MCF 10A (cell line): Measurements from ENCODE around the gene TMEM72. TPM values are rescaled to one million over a fixed set of nuclear protein-coding genes. Genes with fewer than 3 reads are reported as not detected.

Source experiments
- BruUV-seq: library from RNA; stranded (reverse); fragments of 400-500 nt; replicated peaks from 2 replicates; lab custom pipeline; 2021; lab: Mats Ljungman, UMichigan
- CTCF ChIA-PET: fragments of 300-600 bp; sonication (Branson Sonifier 250); formaldehyde crosslinking; extraction: SDS; loops from one replicate; lab custom pipeline; 2021; ENCODE audit warnings: antibody characterized with exemption, inconsistent platforms; lab: Yijun Ruan, JAX
- POLR2A ChIA-PET: fragments of 300-600, 350-650 bp; sonication (Branson Sonifier 250); formaldehyde crosslinking; extraction: SDS; loops from one replicate; lab custom pipeline; 2020; ENCODE audit warnings: antibody characterized with exemption, inconsistent platforms; lab: Yijun Ruan, JAX
- DNase-seq: peaks from one replicate; pipeline ENCODE4 v3.0.0-alpha.2; 2018; ENCODE audit not compliant: unreplicated experiment
- H3K27ac Mint-ChIP-seq: one replicate; pipeline ENCODE4 v1.8.0; 2022; ENCODE audit warnings: mild to moderate bottlenecking, low read depth, mixed read lengths; ENCODE audit not compliant: unreplicated experiment
- H3K27me3 Mint-ChIP-seq: one replicate; pipeline ENCODE4 v1.8.0; 2022; ENCODE audit warnings: mixed read lengths; ENCODE audit not compliant: insufficient read depth, unreplicated experiment
- H3K36me3 Mint-ChIP-seq: one replicate; pipeline ENCODE4 v1.8.0; 2022; ENCODE audit warnings: mild to moderate bottlenecking, moderate library complexity, mixed read lengths; ENCODE audit not compliant: insufficient read depth, unreplicated experiment
- H3K4me1 Mint-ChIP-seq: one replicate; pipeline ENCODE4 v1.8.0; 2022; ENCODE audit warnings: mixed read lengths; ENCODE audit not compliant: insufficient read depth, unreplicated experiment
- H3K4me3 Mint-ChIP-seq: one replicate; pipeline ENCODE4 v1.8.0; 2022; ENCODE audit warnings: mild to moderate bottlenecking, moderate library complexity, mixed read lengths; ENCODE audit not compliant: unreplicated experiment
- H3K9me3 Mint-ChIP-seq: one replicate; pipeline ENCODE4 v1.8.0; 2022; ENCODE audit warnings: mixed read lengths; ENCODE audit not compliant: unreplicated experiment
- intact Hi-C: fragments of 100-400 bp; cut with micrococcal nuclease; formaldehyde crosslinking; loops from 2 replicates; pipeline ENCODE4 v1.14.1; 2022
- total RNA-seq: library from RNA; stranded (reverse); gene quantifications from 2 replicates; pipeline ENCODE4 v1.2.3, GENCODE V29; 2022
- TF ChIP-seq, protein P1 (sequence below): fragments of 200-600 bp; IDR thresholded peaks from one replicate; pipeline ENCODE4 v1.8.0; 2022; ENCODE audit warnings: antibody characterized with exemption, mild to moderate bottlenecking; ENCODE audit not compliant: unreplicated experiment

TMEM72 gene
- total RNA-seq, 1 experiment from 2014 or later = not detected

DNA sequence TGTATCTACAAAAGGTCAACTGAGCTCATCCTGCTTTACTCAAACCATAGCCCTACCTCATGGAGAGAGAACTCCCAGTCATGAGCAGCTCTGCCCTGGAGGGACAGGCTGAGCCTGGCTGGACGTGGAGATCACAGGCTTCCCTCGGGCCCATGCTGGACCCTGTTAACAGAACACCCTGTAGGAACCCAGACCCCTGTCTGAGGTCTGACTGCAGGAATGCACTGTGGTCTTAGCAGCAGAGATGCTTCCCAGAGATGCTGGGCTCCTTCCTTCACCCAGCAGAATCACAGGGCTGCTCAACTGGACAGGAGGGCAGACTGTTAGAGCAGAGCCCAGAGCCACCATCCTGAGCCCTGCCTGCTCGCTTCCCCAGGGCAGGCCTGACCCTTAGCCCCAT is 814 bp downstream of the TMEM72 start:
- H3K4me3 Mint-ChIP-seq = no peak overlapping the region
- POLR2A ChIA-PET = no interaction called here
- no peaks in the 10 kb centered on the region for H3K36me3 Mint-ChIP-seq
- H3K27ac Mint-ChIP-seq = no peak overlapping the region
- CTCF ChIA-PET = interaction anchor here (0.5 to 0.7 kb wide), 3 partner anchors 21 to 1223 kb away, joined by 3 read pairs; no protein-coding TSS in a partner anchor
- H3K27me3 Mint-ChIP-seq = peaks cover 10% of the 10 kb centered on the region
- no peaks in the 10 kb centered on the region for H3K9me3 Mint-ChIP-seq
- no TSS peak for BruUV-seq
- no peaks in the 10 kb centered on the region for H3K4me1 Mint-ChIP-seq
- DNase-seq = no peak
- intact Hi-C loops = no loop called here
- TF ChIP-seq, protein P1, sequence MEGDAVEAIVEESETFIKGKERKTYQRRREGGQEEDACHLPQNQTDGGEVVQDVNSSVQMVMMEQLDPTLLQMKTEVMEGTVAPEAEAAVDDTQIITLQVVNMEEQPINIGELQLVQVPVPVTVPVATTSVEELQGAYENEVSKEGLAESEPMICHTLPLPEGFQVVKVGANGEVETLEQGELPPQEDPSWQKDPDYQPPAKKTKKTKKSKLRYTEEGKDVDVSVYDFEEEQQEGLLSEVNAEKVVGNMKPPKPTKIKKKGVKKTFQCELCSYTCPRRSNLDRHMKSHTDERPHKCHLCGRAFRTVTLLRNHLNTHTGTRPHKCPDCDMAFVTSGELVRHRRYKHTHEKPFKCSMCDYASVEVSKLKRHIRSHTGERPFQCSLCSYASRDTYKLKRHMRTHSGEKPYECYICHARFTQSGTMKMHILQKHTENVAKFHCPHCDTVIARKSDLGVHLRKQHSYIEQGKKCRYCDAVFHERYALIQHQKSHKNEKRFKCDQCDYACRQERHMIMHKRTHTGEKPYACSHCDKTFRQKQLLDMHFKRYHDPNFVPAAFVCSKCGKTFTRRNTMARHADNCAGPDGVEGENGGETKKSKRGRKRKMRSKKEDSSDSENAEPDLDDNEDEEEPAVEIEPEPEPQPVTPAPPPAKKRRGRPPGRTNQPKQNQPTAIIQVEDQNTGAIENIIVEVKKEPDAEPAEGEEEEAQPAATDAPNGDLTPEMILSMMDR = no peak

DNA sequence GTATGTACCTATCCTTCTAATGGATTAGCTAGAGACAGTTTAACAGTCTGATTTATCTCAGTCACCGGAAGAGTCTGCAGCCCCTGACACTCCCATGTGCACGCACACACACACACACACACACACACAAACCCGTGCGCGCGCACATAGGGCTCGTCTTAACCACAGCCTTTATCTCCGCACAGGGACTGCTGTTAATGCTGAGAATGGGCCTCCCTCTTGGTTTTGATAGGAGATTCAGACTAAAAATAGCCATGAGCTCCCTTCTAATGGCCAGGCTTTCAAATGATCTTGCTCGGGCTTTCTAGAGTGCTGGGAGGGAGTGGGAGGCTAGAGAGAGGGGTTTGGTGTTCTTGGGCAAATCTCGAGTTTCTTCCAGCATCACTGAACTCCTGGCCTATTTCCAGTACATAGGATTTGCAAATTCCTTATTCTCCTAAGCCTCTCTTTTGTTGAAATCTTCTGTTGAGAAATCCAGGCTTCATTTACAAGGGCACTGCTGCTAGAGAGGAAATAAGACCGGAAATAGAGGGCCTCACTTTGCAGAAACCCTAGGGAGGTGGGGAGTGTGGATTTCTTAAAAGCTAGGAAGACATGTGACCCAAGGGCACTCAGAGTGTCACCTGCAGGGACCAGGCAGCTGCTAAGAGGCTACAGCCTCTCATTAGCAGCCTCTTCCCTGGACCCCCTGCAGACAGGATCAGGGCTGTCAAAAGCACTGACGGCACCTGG is 2.4 kb downstream of the TMEM72 start:
- peaks cover 20% of the 10 kb centered on the region for H3K27me3 Mint-ChIP-seq
- no peak overlapping the region for H3K27ac Mint-ChIP-seq
- peaks cover 7% of the 10 kb centered on the region for H3K9me3 Mint-ChIP-seq
- no peaks in the 10 kb centered on the region for H3K36me3 Mint-ChIP-seq
- H3K4me3 Mint-ChIP-seq = no peak overlapping the region
- no peak for DNase-seq
- TF ChIP-seq, protein P1 = no peak
- ChIA-PET CTCF (no interaction called here), POLR2A (interaction anchor here (0.7 kb wide), 1 partner anchor 1453 kb away, joined by 3 read pairs; no protein-coding TSS in a partner anchor)
- no TSS peak for BruUV-seq
- no peaks in the 10 kb centered on the region for H3K4me1 Mint-ChIP-seq
- intact Hi-C loops = no loop called here

DNA sequence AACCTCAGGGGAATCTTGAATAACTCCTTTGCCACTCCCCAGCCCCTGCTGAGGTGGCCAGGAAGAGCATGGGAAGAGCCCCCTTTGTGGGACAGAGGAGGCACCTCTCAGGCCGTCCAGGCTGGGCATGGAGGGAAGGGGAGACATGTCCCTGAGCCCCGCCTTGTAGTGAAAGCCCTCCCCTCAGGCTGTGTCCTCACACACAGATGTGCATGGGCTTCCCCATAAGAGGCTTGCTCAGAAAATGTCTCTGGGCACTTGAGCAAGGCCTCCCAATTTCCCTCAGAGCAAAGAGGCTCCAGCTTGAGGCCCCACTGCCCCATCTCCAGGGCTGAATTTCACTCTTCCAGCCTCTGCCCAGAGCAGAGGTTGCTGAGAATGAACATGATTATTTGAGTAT is 3.8 kb downstream of the TMEM72 start:
- intact Hi-C loops = no loop called here
- BruUV-seq = no TSS peak
- ChIA-PET POLR2A (no interaction called here), CTCF (interaction anchor here (1.1 kb wide), 1 partner anchor 160 kb away, joined by 3 read pairs; no protein-coding TSS in a partner anchor)
- Mint-ChIP-seq H3K27ac (no peak overlapping the region), H3K27me3 (peaks cover 28% of the 10 kb centered on the region), H3K9me3 (peaks cover 7% of the 10 kb centered on the region), H3K4me3 (no peak overlapping the region), H3K36me3 (no peaks in the 10 kb centered on the region), H3K4me1 (no peaks in the 10 kb centered on the region)
- DNase-seq = no peak
- TF ChIP-seq, protein P1 = no peak

DNA sequence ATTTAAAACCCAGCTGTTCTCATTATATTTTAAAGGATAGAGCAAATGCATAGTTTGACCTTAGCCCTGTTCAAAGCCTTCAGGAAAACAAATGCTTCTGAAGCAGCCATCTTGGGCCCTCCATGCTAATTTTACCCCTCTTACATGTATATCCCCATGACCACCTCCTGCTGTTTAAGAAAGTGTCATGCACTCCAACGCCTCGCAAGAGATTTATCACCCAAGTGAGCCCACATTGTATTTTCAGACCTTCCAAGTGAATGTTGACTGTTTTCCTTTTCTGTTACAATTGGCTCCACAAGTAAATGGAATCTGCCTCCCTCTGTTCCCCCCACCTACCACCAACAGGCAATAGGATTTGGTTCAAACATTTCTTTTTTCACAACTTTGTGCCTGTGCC is 5.3 kb downstream of the TMEM72 start:
- ChIA-PET CTCF (no interaction called here), POLR2A (no interaction called here)
- BruUV-seq = no TSS peak
- H3K27me3 Mint-ChIP-seq = peaks cover 35% of the 10 kb centered on the region
- no peak overlapping the region for H3K27ac Mint-ChIP-seq
- peaks cover 7% of the 10 kb centered on the region for H3K9me3 Mint-ChIP-seq
- no peaks in the 10 kb centered on the region for H3K36me3 Mint-ChIP-seq
- H3K4me3 Mint-ChIP-seq = no peak overlapping the region
- intact Hi-C loops = no loop called here
- TF ChIP-seq, protein P1 = no peak
- no peak for DNase-seq
- H3K4me1 Mint-ChIP-seq = no peaks in the 10 kb centered on the region
